Chondrocyte (in vitro differentiated cells): ENCODE results near the gene NRXN2. TPM values are rescaled to one million over a fixed set of nuclear protein-coding genes. Genes with fewer than 3 reads are reported as not detected.

Experiments used
- DNase-seq: peaks from one replicate; pipeline ENCODE4 v3.0.0; 2021; ENCODE audit warnings: mixed read lengths, low spot score
- H3K27ac Mint-ChIP-seq: one replicate; pipeline ENCODE4 v1.8.0; 2021; ENCODE audit warnings: mild to moderate bottlenecking, moderate library complexity, mixed read lengths; ENCODE audit not compliant: unreplicated experiment
- H3K27me3 Mint-ChIP-seq: 2 replicates; pipeline ENCODE4 v1.8.0; 2021; ENCODE audit warnings: low read depth, mixed read lengths
- H3K36me3 Mint-ChIP-seq: 2 replicates; pipeline ENCODE4 v1.8.0; 2021; ENCODE audit warnings: low read depth, mixed read lengths
- H3K4me1 Mint-ChIP-seq: 2 replicates; pipeline ENCODE4 v1.8.0; 2021; ENCODE audit warnings: low read depth, mild to moderate bottlenecking, mixed read lengths
- H3K4me3 Mint-ChIP-seq: one replicate; pipeline ENCODE4 v1.8.0; 2021; ENCODE audit warnings: mild to moderate bottlenecking, moderate library complexity, mixed read lengths; ENCODE audit not compliant: unreplicated experiment
- H3K9me3 Mint-ChIP-seq: 2 replicates; pipeline ENCODE4 v1.8.0; 2021; ENCODE audit warnings: low read depth, mixed read lengths
- CTCF ChIP-seq: fragments of 200-600 bp; sonication (generic); IDR thresholded peaks from 2 replicates; pipeline ENCODE4 v1.5.0; 2021; ENCODE audit warnings: antibody characterized with exemption, mild to moderate bottlenecking, moderate library complexity
- total RNA-seq: library from RNA; stranded (reverse); gene quantifications from 3 replicates; pipeline ENCODE4 v1.2.1, GENCODE V29; 2021

NRXN2 gene
- total RNA-seq, 1 donor from 2014 or later = 1.8 TPM

GRCh38 chr11:64613648-64614047 lies 109.3 kb downstream of the NRXN2 start:
- H3K27me3 Mint-ChIP-seq = peaks cover 2% of the 10 kb centered on the region
- no peaks in the 10 kb centered on the region for H3K36me3 Mint-ChIP-seq
- no peaks in the 10 kb centered on the region for H3K9me3 Mint-ChIP-seq
- no peaks in the 10 kb centered on the region for H3K4me1 Mint-ChIP-seq
- H3K27ac Mint-ChIP-seq = no peak overlapping the region
- no peak overlapping the region for H3K4me3 Mint-ChIP-seq
- DNase-seq = no peak
- TF ChIP-seq CTCF = no peak

- Mint-ChIP-seq H3K27ac (no peak overlapping the region), H3K4me1 (no peaks in the 10 kb centered on the region), H3K4me3 (no peak overlapping the region), H3K36me3 (no peaks in the 10 kb centered on the region), H3K27me3 (peaks cover 3% of the 10 kb centered on the region), H3K9me3 (no peaks in the 10 kb centered on the region)
- TF ChIP-seq CTCF = no peak
- peak; percentile 35 for DNase-seq
Measured at GRCh38 chr11:64611869-64612646, 110.9 kb downstream of the NRXN2 start.

DNA sequence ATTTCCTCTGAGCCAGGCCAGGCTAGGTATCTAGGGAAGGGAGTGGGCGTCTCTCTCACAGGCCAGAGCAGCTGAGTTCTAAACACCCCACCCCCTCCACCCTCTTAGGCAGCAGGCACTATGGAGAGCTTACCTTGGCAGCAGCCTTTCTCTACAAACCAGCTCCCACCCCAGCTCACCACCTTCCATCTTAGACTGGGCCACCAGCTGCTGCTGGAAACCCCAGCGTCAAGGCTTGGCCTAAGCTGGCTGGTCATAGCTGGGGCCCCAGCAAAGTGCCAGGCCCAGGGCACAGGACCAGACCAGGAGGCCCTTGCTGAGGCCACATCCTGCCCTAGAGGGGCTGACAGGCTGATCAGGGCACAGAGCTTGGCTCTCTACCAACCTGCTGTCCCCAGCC lies 111.8 kb downstream of the NRXN2 start:
- Mint-ChIP-seq H3K9me3 (no peaks in the 10 kb centered on the region), H3K27me3 (peaks cover 5% of the 10 kb centered on the region), H3K4me1 (no peaks in the 10 kb centered on the region), H3K4me3 (no peak overlapping the region), H3K27ac (no peak overlapping the region), H3K36me3 (no peaks in the 10 kb centered on the region)
- no peak for TF ChIP-seq CTCF
- peak; percentile 53 for DNase-seq

GRCh38 chr11:64610596-64610995 lies 112.4 kb downstream of the NRXN2 start:
- no peak for TF ChIP-seq CTCF
- DNase-seq = peak; percentile 30
- H3K27ac Mint-ChIP-seq = no peak overlapping the region
- no peaks in the 10 kb centered on the region for H3K9me3 Mint-ChIP-seq
- no peaks in the 10 kb centered on the region for H3K36me3 Mint-ChIP-seq
- peaks cover 4% of the 10 kb centered on the region for H3K4me1 Mint-ChIP-seq
- H3K4me3 Mint-ChIP-seq = no peak overlapping the region
- peaks cover 5% of the 10 kb centered on the region for H3K27me3 Mint-ChIP-seq

DNA sequence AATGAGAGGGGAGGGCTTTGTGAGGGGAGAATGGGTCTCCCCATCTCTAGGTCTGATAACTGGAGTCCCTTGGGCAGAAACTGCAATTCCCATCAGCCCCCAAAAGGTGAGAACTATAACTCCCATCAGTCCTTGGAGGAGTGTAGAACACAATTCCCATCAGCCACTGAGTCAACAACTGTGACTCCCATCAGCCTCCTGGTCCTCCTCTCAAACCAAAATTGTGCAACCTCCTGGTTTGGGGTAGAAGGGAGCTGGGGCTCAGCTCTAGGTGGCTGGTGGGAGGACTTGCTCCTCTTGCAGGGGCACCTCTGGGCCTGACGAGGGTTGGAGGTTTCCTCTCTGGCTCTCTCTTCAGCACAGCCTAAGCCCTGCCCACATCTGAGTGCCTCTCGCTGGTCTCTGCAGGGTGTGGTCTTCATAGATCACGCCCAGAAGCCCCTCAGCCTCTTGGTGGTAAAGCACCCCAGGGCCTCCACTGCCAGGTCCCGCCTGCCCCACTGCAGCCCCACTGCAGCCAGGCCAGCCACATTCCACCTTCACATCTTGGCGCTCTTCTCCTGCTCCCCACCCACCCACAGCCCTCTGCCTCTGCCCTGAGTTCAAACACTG lies 113.5 kb downstream of the NRXN2 start:
- Mint-ChIP-seq H3K4me3 (no peak overlapping the region), H3K27ac (no peak overlapping the region), H3K36me3 (no peaks in the 10 kb centered on the region), H3K4me1 (peaks cover 4% of the 10 kb centered on the region), H3K9me3 (no peaks in the 10 kb centered on the region), H3K27me3 (peaks cover 14% of the 10 kb centered on the region)
- no peak for TF ChIP-seq CTCF
- DNase-seq = peak; percentile 62
